ENCODE results near the gene LTN1. TPM values are rescaled to one million over a fixed set of nuclear protein-coding genes. Genes with fewer than 3 reads are reported as not detected.

LTN1 gene
- total RNA-seq, 1 experiment from 2014 or later = 15.4 TPM

- H3K27me3 Mint-ChIP-seq (ENCODE audit: unreplicated experiment) = no peaks in the 10 kb centered on the region
- DNase-seq = no peak
- no peak overlapping the region for H3K27ac Mint-ChIP-seq (ENCODE audit: unreplicated experiment)
- no peaks in the 10 kb centered on the region for H3K9me3 Mint-ChIP-seq (ENCODE audit: low read depth, unreplicated experiment)
- H3K4me3 Mint-ChIP-seq (ENCODE audit: low read depth, unreplicated experiment) = no peak overlapping the region
- CTCF ChIA-PET = no interaction called here
- TF ChIP-seq CTCF (IDR thresholded peaks at IDR 0.05; ENCODE audit: unreplicated experiment) = no peak
- no TSS peak for BruUV-seq (replicated peaks)
- no peaks in the 10 kb centered on the region for H3K36me3 Mint-ChIP-seq (ENCODE audit: insufficient read depth, unreplicated experiment)
- H3K4me1 Mint-ChIP-seq (ENCODE audit: low read depth, unreplicated experiment) = no peaks in the 10 kb centered on the region
- intact Hi-C loops (cut with micrococcal nuclease; ENCODE audit: unreplicated experiment) = no loop called here
These were observed 69.2 kb downstream of the LTN1 start for GRCh38 chr21:28923439-28923975.

DNA sequence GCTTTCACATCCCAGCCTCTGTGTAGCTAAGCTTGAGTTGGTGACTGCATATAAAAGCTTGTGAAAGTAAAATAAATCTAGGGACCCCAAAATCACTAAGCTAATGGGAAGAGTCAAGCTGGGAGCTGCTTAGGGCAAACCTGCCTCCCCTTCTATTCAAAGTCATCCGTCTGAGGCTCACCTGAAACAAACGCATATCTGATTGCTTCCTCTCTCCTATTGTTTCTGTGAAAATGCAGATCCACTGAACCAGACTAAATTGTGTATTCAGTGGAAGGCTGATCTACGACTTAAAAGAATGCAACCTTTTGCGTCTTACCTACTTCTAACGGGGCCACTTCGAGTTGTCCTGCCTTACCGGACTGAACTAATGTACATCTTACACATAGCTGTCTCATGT lies 70.3 kb downstream of the LTN1 start:
- no TSS peak for BruUV-seq (replicated peaks)
- no peak for TF ChIP-seq CTCF (IDR thresholded peaks at IDR 0.05; ENCODE audit: unreplicated experiment)
- DNase-seq = no peak
- Mint-ChIP-seq H3K36me3 (ENCODE audit: insufficient read depth, unreplicated experiment) (no peaks in the 10 kb centered on the region), H3K27me3 (ENCODE audit: unreplicated experiment) (no peaks in the 10 kb centered on the region), H3K27ac (ENCODE audit: unreplicated experiment) (no peak overlapping the region), H3K9me3 (ENCODE audit: low read depth, unreplicated experiment) (no peaks in the 10 kb centered on the region), H3K4me1 (ENCODE audit: low read depth, unreplicated experiment) (no peaks in the 10 kb centered on the region), H3K4me3 (ENCODE audit: low read depth, unreplicated experiment) (no peak overlapping the region)
- intact Hi-C loops (cut with micrococcal nuclease; ENCODE audit: unreplicated experiment) = no loop called here
- CTCF ChIA-PET = no interaction called here

DNA sequence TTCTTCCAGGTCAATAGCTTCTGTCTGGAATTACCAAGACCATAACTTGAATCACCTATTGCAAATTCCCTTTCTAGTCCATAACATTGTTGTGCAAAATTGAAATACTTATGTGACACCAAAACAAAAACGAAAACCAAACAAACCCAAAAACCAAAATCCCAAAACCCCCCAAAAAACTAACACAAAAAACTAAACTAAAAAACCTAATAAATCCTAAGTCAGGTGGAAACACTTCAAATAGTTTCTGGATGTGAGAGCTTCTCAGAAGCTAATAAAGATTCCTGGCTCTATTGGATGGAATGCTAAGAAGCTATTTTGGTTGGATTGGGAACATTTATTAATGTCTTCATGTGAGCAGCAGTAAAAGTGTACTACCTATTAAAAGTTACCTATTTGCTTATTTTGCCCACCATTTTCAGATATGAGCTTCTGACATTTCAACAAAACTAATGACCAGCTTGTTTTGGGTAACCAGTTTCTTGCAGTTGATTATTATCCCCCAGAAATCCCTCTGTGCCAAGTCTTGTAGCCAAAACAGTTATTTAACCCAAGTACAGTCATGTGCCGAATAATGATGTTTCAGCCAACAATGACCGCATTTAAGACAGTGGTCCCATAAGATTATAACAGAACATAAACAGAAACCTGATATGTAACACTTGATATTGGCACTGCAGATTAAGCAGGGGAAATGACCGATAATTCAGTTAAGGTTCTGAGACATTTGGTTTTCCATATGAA lies 76.4 kb downstream of the LTN1 start:
- no peaks in the 10 kb centered on the region for H3K36me3 Mint-ChIP-seq (ENCODE audit: insufficient read depth, unreplicated experiment)
- H3K4me3 Mint-ChIP-seq (ENCODE audit: low read depth, unreplicated experiment) = no peak overlapping the region
- TF ChIP-seq CTCF (IDR thresholded peaks at IDR 0.05; ENCODE audit: unreplicated experiment) = no peak
- H3K4me1 Mint-ChIP-seq (ENCODE audit: low read depth, unreplicated experiment) = no peaks in the 10 kb centered on the region
- CTCF ChIA-PET = no interaction called here
- intact Hi-C loops (cut with micrococcal nuclease; ENCODE audit: unreplicated experiment) = no loop called here
- no peaks in the 10 kb centered on the region for H3K27me3 Mint-ChIP-seq (ENCODE audit: unreplicated experiment)
- no peaks in the 10 kb centered on the region for H3K9me3 Mint-ChIP-seq (ENCODE audit: low read depth, unreplicated experiment)
- DNase-seq = no peak
- no peak overlapping the region for H3K27ac Mint-ChIP-seq (ENCODE audit: unreplicated experiment)
- no TSS peak for BruUV-seq (replicated peaks)

GRCh38 chr21:28913071-28913470 lies 79.6 kb downstream of the LTN1 start:
- Mint-ChIP-seq H3K4me3 (ENCODE audit: low read depth, unreplicated experiment) (no peak overlapping the region), H3K27me3 (ENCODE audit: unreplicated experiment) (no peaks in the 10 kb centered on the region), H3K27ac (ENCODE audit: unreplicated experiment) (no peak overlapping the region), H3K9me3 (ENCODE audit: low read depth, unreplicated experiment) (no peaks in the 10 kb centered on the region), H3K4me1 (ENCODE audit: low read depth, unreplicated experiment) (no peaks in the 10 kb centered on the region), H3K36me3 (ENCODE audit: insufficient read depth, unreplicated experiment) (no peaks in the 10 kb centered on the region)
- no peak for TF ChIP-seq CTCF (IDR thresholded peaks at IDR 0.05; ENCODE audit: unreplicated experiment)
- DNase-seq = no peak
- no TSS peak for BruUV-seq (replicated peaks)
- intact Hi-C loops (cut with micrococcal nuclease; ENCODE audit: unreplicated experiment) = no loop called here
- CTCF ChIA-PET = no interaction called here
